Omental fat pad (tissue), 4 donors: ENCODE measurements around the gene FLNC. TPM values are rescaled to one million over a fixed set of nuclear protein-coding genes. Genes with fewer than 3 reads are reported as not detected.

Source experiments
- ATAC-seq: fragments of 150-250 bp; one replicate; pipeline ENCODE4 v1.9.1; 2016; ENCODE audit warnings: mild to moderate bottlenecking, moderate library complexity; ENCODE audit not compliant: low FRiP score
- DNase-seq: peaks from one replicate; pipeline ENCODE4 v3.0.0-alpha.2; 2019; ENCODE audit warnings: low spot score
- CTCF ChIP-seq, 3 donors: fragments of 450-650 bp; IDR thresholded peaks; one replicate each; pipeline ENCODE4 v1.5.1; 2016 to 2017; ENCODE audit warnings: antibody characterized with exemption in 3 of 3, mild to moderate bottlenecking in 3 of 3, moderate library complexity in 2 of 3
- total RNA-seq, 4 donors: library from RNA; depleted of rRNA; stranded (reverse); fragments of >200 nt; gene quantifications; one replicate each; pipeline ENCODE4 v1.1.0, GENCODE V29; 2016

Gene FLNC
- total RNA-seq, 4 donors from 2014 or later, result 7.7 to 140 (median 25.5) TPM

DNA sequence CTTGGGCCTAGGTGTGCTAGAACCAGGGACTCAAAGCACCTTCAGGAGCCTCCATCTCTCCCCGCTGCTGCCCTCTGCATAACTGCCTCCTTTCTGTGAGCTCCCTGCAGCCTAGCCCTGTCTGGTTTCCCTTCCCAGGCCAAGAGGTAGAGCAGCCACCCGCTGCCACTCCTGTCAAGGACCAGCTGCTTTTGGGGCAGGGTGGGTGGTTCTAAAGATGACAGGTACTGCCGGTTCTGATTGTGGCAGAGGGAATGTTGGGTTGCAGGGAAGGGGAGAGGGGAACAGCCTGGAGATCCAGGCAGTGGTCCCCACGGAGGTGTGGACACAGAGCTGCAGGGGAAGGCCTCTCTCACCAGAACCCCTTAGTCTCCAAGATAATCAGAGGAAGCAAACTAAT is 3.7 kb upstream of the FLNC start:
- no peak for TF ChIP-seq CTCF (IDR thresholded peaks at IDR 0.05)
- DNase-seq (no peak), ATAC-seq (no peak)

DNA sequence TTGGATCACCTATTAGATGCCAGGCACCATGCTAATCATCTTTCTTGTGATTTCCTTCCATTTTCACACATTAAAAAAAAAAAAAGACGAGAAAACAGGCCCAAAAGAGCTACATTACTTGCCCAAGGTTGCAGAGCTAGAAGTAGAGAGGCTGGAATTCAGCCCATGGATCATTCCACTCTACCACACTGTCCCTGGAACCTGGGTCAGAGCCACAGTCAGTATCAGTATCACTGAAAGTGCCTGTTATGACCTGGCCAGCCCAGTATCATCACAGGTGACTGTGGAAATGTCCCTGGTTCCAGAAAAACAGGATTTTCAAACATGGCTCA is 3.3 kb upstream of the FLNC start:
- TF ChIP-seq CTCF (IDR thresholded peaks at IDR 0.05), result no peak
- no peak for ATAC-seq
- no peak for DNase-seq

DNA sequence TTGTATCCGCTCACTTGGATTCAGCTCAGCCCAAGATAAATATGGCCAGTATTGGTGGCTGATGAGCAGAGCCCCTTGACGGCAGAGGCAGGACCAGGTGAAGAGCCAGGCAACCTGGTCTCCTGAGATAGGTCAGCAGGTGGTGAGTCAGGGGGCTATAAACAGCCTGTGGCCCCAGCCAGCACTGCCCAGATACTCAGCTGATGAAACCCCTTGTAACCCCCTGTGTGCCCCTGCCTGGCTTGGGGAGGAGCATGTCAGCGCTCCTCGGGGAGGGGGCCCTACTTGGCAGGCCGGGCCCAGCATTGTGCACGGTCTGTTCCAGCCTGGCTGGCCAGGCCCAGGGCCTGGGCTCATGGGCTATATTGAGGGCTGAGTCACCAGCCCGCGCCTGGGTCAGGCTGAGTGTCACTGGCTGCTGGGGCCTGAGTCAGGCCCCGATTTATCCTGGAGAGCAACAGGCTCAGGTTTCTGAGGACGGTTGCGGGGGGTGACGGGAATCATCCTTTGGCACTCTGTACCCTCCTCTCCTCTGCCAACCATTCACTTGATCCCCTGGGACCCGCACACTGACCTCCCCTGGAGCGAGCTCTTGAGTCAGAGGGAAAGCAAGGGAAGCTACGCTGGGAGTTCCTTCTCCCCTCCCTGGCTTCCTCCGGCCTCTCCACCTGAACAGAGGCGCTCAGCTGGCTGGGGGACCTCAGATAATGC is 2.8 kb upstream of the FLNC start:
- ATAC-seq, result no peak
- DNase-seq, result no peak
- no peak for TF ChIP-seq CTCF (IDR thresholded peaks at IDR 0.05)

GRCh38 chr7:128827971-128828711 is 2.1 kb upstream of the FLNC start:
- no peak for DNase-seq
- no peak for TF ChIP-seq CTCF (IDR thresholded peaks at IDR 0.05)
- ATAC-seq, result no peak

GRCh38 chr7:128829391-128830166 is 627 bp upstream of the FLNC start:
- DNase-seq (no peak), ATAC-seq (peak; percentile 30)
- TF ChIP-seq CTCF (IDR thresholded peaks at IDR 0.05), result no peak

- no peak for TF ChIP-seq CTCF (IDR thresholded peaks at IDR 0.05)
- DNase-seq (no peak), ATAC-seq (no peak)
Observed at GRCh38 chr7:128831178-128831993, 1.2 kb downstream of the FLNC start.
